HepG2 (cell line): ENCODE results near the gene WDCP. TPM values are rescaled to one million over a fixed set of nuclear protein-coding genes. Genes with fewer than 3 reads are reported as not detected.

Experiments used
- ATAC-seq: fragments of 200-7000 bp; cut with Tn5 transposase; 3 replicates; pipeline ENCODE4 v1.9.1; 2020; ENCODE audit warnings: mild to moderate bottlenecking, moderate library complexity
- BruUV-seq: library from RNA; stranded (reverse); fragments of 400-500 nt; replicated peaks from 2 replicates; lab custom pipeline; 2021; lab: Mats Ljungman, UMichigan
- CTCF ChIA-PET: fragments of 300-600 bp; formaldehyde crosslinking; extraction: SDS; loops from one replicate; lab custom pipeline; 2021; ENCODE audit warnings: low total read pairs, inconsistent platforms, low intra/inter-chr PET ratio; lab: Yijun Ruan, JAX
- POLR2A ChIA-PET: fragments of 350-600 bp; sonication (Branson Sonifier 250); formaldehyde crosslinking; loops from one replicate; lab custom pipeline; 2020; ENCODE audit warnings: antibody characterized with exemption, inconsistent platforms; lab: Yijun Ruan, JAX
- DNase-seq: peaks from one replicate; pipeline ENCODE4 v3.0.0-alpha.2; 2015; ENCODE audit warnings: low spot score
- FAIRE-seq: peaks from 3 replicates; lab custom pipeline; 2011; peaks lifted over from hg19 to GRCh38; lab: Jason Lieb, UNC
- H2AFZ ChIP-seq: one replicate; pipeline ENCODE4 v1.6.1; 2011; ENCODE audit warnings: low read length, inconsistent platforms
- H3K27ac ChIP-seq: fragments of 300-600 bp; 3 replicates; pipeline ENCODE4 v1.8.0; 2011; ENCODE audit warnings: mixed run types, mild to moderate bottlenecking, mixed read lengths, low read length, inconsistent platforms; ENCODE audit not compliant: insufficient read depth; ENCODE audit errors: extremely low read length
- H3K27me3 ChIP-seq, 2 experiments: fragments of 200-600 bp in 1 of 2; 2 replicates in 1 of 2; 3 replicates in 1 of 2; pipeline versions ENCODE4 v1.6.0 to v1.8.0; 2011; ENCODE audit warnings: low read length in 2 of 2, mild to moderate bottlenecking in 2 of 2, moderate library complexity in 2 of 2, inconsistent platforms in 1 of 2; ENCODE audit not compliant: insufficient read depth in 2 of 2, control insufficient read depth in 1 of 2
- H3K36me3 ChIP-seq, 2 experiments: fragments of 200-600 bp in 1 of 2; replicated peaks in 1 of 2; 2 replicates in 1 of 2; 3 replicates in 1 of 2; pipeline versions ENCODE4 v1.5.1 to v1.8.0; 2011; ENCODE audit warnings: low read length in 2 of 2, inconsistent platforms in 1 of 2; ENCODE audit not compliant: insufficient read depth in 2 of 2, control insufficient read depth in 1 of 2
- H3K4me1 ChIP-seq: 2 replicates; pipeline ENCODE4 v1.5.1; 2012; ENCODE audit warnings: low read length, inconsistent platforms; ENCODE audit not compliant: insufficient read depth
- H3K4me2 ChIP-seq: 2 replicates; pipeline ENCODE4 v1.6.0; 2011; ENCODE audit warnings: low read depth, low read length, inconsistent platforms
- H3K4me3 ChIP-seq, 3 experiments: fragments of 200-600 bp in 1 of 3; sonication (generic), shearing (Covaris generic) in 1 of 3; replicated peaks in 1 of 3; 2 replicates each; pipeline ENCODE4 v1.5.1; 2011 to 2016; ENCODE audit warnings: low read length in 3 of 3, inconsistent platforms in 2 of 3, low read depth in 2 of 3, mild to moderate bottlenecking in 2 of 3, control low read depth in 1 of 3, mixed read lengths in 1 of 3; ENCODE audit not compliant: insufficient read depth in 1 of 3
- H3K79me2 ChIP-seq: one replicate; pipeline ENCODE4 v1.6.1; 2011; ENCODE audit warnings: low read length, inconsistent platforms; ENCODE audit not compliant: insufficient read depth
- H3K9ac ChIP-seq: 2 replicates; pipeline ENCODE4 v1.6.0; 2011; ENCODE audit warnings: mild to moderate bottlenecking, low read depth, low read length, inconsistent platforms; ENCODE audit not compliant: insufficient read depth
- H3K9me3 ChIP-seq: 2 replicates; pipeline ENCODE4 v1.5.1; 2012; ENCODE audit warnings: mild to moderate bottlenecking, low read length
- H4K20me1 ChIP-seq: 2 replicates; pipeline ENCODE4 v1.6.0; 2011; ENCODE audit warnings: inconsistent platforms, mild to moderate bottlenecking, low read length, moderate library complexity; ENCODE audit not compliant: insufficient read depth
- ATF1 ChIP-seq: IDR thresholded peaks from 2 replicates; pipeline ENCODE4 v1.6.1; 2016; ENCODE audit warnings: mild to moderate bottlenecking, control low read depth
- FOSL1 ChIP-seq: sonication (generic); formaldehyde crosslinking; IDR thresholded peaks from 2 replicates; pipeline ENCODE4 v1.9.0; 2021; ENCODE audit warnings: missing genetic modification reagents, borderline replicate concordance
- KLF16 ChIP-seq, 2 experiments: sonication (generic) in 1 of 2; formaldehyde crosslinking in 1 of 2; IDR thresholded peaks; 2 replicates each; pipeline versions ENCODE4 v1.6.1 to v1.8.0; 2016 to 2023; ENCODE audit warnings: missing genetic modification reagents in 2 of 2, missing compliant biosample characterization in 1 of 2
- MXI1 ChIP-seq: IDR thresholded peaks from 3 replicates; pipeline ENCODE4 v1.6.1; 2012; ENCODE audit warnings: low read depth, low read length, inconsistent platforms, borderline replicate concordance
- SNAI1 ChIP-seq: sonication (generic); formaldehyde crosslinking; IDR thresholded peaks from 2 replicates; pipeline ENCODE4 v1.5.0; 2020; ENCODE audit warnings: mild to moderate bottlenecking, missing genetic modification reagents, borderline replicate concordance
- TARDBP ChIP-seq: sonication (generic); formaldehyde crosslinking; IDR thresholded peaks from 2 replicates; pipeline ENCODE4 v1.8.0; 2022; ENCODE audit warnings: mild to moderate bottlenecking, missing genetic modification reagents
- YEATS2 ChIP-seq: sonication (generic); formaldehyde crosslinking; IDR thresholded peaks from 2 replicates; pipeline ENCODE4 v1.4.0; 2020; ENCODE audit warnings: missing genetic modification reagents, borderline replicate concordance
- ZFX ChIP-seq: sonication (generic); formaldehyde crosslinking; IDR thresholded peaks from 2 replicates; pipeline ENCODE4 v1.4.0; 2020; ENCODE audit warnings: mild to moderate bottlenecking, low read depth, missing genetic modification reagents, moderate library complexity
- ZNF275 ChIP-seq: sonication (generic); formaldehyde crosslinking; IDR thresholded peaks from 2 replicates; pipeline ENCODE4 v1.8.0; 2022; ENCODE audit warnings: missing genetic modification reagents, mild to moderate bottlenecking, inconsistent platforms, borderline replicate concordance
- ZNF296 ChIP-seq: sonication (generic); formaldehyde crosslinking; conservative IDR thresholded peaks from 2 replicates; pipeline ENCODE4 v1.5.0; 2020; ENCODE audit warnings: mild to moderate bottlenecking, missing genetic modification reagents
- ZNF678 ChIP-seq: sonication (generic); formaldehyde crosslinking; IDR thresholded peaks from 2 replicates; pipeline ENCODE4 v1.4.0; 2020; ENCODE audit warnings: mild to moderate bottlenecking, missing genetic modification reagents
- ZNF781 ChIP-seq: sonication (generic); formaldehyde crosslinking; IDR thresholded peaks from 2 replicates; pipeline ENCODE4 v1.5.1; 2020; ENCODE audit warnings: borderline replicate concordance, mild to moderate bottlenecking, missing genetic modification reagents; ENCODE audit errors: not compliant biosample characterization
- ZSCAN29 ChIP-seq: sonication (generic); formaldehyde crosslinking; conservative IDR thresholded peaks from 2 replicates; pipeline ENCODE4 v1.4.0; 2020; ENCODE audit warnings: mild to moderate bottlenecking, missing genetic modification reagents
- ZSCAN9 ChIP-seq: IDR thresholded peaks from 2 replicates; pipeline ENCODE4 v1.6.1; 2016; ENCODE audit warnings: borderline replicate concordance
- ZZZ3 ChIP-seq: sonication (generic); formaldehyde crosslinking; IDR thresholded peaks from 2 replicates; pipeline ENCODE4 v1.4.0; 2020; ENCODE audit warnings: missing genetic modification reagents, mild to moderate bottlenecking, borderline replicate concordance
- WGBS: methylation state at CpG from one replicate; pipeline ENCODE4 v1.1.6; 2017; ENCODE audit warnings: low lambda C conversion rate; 5-methylcytosine and 5-hydroxymethylcytosine counted together
- in situ Hi-C: cut with HindIII; loops from 2 replicates; pipeline ENCODE4 v1.10.0; 2017; ENCODE audit warnings: low pct_unique_long_range_greater_than_20kb; ENCODE audit not compliant: extremely low pct_ligation_motif_present
- intact Hi-C: fragments of 100-400 bp; cut with micrococcal nuclease; formaldehyde crosslinking; loops from one replicate; pipeline ENCODE4 v1.10.0; 2022; ENCODE audit not compliant: unreplicated experiment
- polyA plus RNA-seq, 8 experiments: library from polyadenylated mRNA; depleted of rRNA in 3 of 8; stranded (reverse) in 7 of 8; unstranded in 1 of 8; fragments of >200 nt; fragmentation: Illumina TruSeq in 4 of 8; extraction: Trizol in 4 of 8; gene quantifications; 2 replicates each; pipeline versions ENCODE4 v1.2.1 to v1.2.3, GENCODE V29; 2011 to 2016; ENCODE audit warnings: low read depth in 4 of 8, missing spikeins in 1 of 8, mixed read lengths in 1 of 8; ENCODE audit not compliant: insufficient read depth in 1 of 8
- total RNA-seq, 5 experiments: library from RNA; depleted of rRNA; stranded (reverse); fragments of >200 nt; fragmentation: Illumina TruSeq; extraction: Trizol; gene quantifications; 2 replicates each; pipeline ENCODE4 v1.2.3, GENCODE V29; 2016; ENCODE audit warnings: low read depth in 1 of 5
- TF ChIP-seq, protein P1 (sequence below): sonication (generic); formaldehyde crosslinking; IDR thresholded peaks from 2 replicates; pipeline ENCODE4 v1.5.0; 2020; ENCODE audit warnings: mild to moderate bottlenecking, missing genetic modification reagents
- TF ChIP-seq, protein P2 (sequence below), 2 experiments: fragments of 450-650 bp in 1 of 2; sonication (generic) in 1 of 2; formaldehyde crosslinking; IDR thresholded peaks; 2 replicates each; pipeline versions ENCODE4 v1.5.0 to v1.8.0; 2020 to 2022; ENCODE audit warnings: mild to moderate bottlenecking in 1 of 2, missing genetic modification reagents in 1 of 2
- TF ChIP-seq, protein P3 (sequence below): sonication (generic); formaldehyde crosslinking; IDR thresholded peaks from 2 replicates; pipeline ENCODE4 v1.8.0; 2022; ENCODE audit warnings: missing genetic modification reagents, mild to moderate bottlenecking, borderline replicate concordance

Gene WDCP
- total and polyA plus RNA-seq, 2 of the 13 experiments (the other 11 are each of a cell fraction or from before 2014, with no cell fraction given) = 17.4 to 22.6 TPM

DNA sequence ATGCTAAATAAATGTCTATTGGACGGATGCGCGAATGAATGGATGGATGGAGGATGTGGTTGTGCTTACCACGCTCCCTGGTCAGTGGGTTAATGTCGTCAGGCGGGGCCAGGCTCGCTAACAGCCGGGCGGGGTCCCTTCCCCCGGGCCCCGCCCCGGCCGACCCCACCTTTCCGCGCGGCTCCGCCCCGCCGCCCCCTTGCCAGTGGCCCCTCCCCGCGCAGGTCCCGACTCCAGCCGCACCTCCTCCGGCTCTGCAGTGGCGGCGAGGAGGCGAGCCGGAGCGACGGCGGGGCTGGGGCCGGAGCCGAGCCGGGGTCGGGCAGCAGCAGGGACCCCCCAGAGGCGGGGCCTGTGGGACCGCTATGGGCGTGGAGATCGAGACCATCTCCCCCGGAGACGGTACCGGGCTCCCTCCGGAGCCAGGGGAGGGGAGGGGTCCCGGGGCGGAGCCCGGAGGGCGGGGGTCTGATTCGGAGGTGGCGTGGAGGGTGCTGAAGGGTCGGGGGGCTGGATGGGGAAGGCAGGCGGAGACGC lies 2.4 kb upstream of the WDCP start, which contains the start of gene FKBP1B:
TSS of gene FKBP1B (plus strand) at position 257 of the 537 bp plus-strand sequence. CDS start at position 366, 109 bp downstream.
- Histone ChIP-seq H3K36me3 (peaks cover 0 to 2% of the 10 kb centered on the region in 2 experiments; a peak in 3 of 5 replicates), H3K9ac (peak within 1 kb of the TSS; percentile 77), H2AFZ (no peak within 1 kb of the TSS), H3K27ac (peak within 1 kb of the TSS; percentile 45), H3K79me2 (peaks cover 30% of the 10 kb centered on the region), H3K4me3 (peak within 1 kb of the TSS; percentile 92 to 95 (median 94)), H3K4me1 (peaks cover 69% of the 10 kb centered on the region), H3K27me3 (no peaks in the 10 kb centered on the region; a peak in 2 of 5 replicates), H3K4me2 (peak within 1 kb of the TSS; percentile 82), H4K20me1 (no peaks in the 10 kb centered on the region), H3K9me3 (no peaks in the 10 kb centered on the region)
- intact Hi-C loops = no loop called here
- no peak for FAIRE-seq
- WGBS = 17% methylated on average over 4 of the region's 52 CpGs
- CTCF ChIA-PET = no interaction called here
- in situ Hi-C loops = no loop called here
- peak; percentile 41 for ATAC-seq
- peak; percentile 60 for DNase-seq
- POLR2A ChIA-PET = interaction anchor here (0.7 to 5.4 kb wide), 11 partner anchors 12 to 122 kb away, joined by 3 to 76 read pairs (median 10); partner anchors contain the start of genes ATAD2B, SF3B6 and TP53I3
- no TSS peak for BruUV-seq
- no peak for TF ChIP-seq YEATS2 (CRISPR knock-in tag)
- TF ChIP-seq, protein P1, sequence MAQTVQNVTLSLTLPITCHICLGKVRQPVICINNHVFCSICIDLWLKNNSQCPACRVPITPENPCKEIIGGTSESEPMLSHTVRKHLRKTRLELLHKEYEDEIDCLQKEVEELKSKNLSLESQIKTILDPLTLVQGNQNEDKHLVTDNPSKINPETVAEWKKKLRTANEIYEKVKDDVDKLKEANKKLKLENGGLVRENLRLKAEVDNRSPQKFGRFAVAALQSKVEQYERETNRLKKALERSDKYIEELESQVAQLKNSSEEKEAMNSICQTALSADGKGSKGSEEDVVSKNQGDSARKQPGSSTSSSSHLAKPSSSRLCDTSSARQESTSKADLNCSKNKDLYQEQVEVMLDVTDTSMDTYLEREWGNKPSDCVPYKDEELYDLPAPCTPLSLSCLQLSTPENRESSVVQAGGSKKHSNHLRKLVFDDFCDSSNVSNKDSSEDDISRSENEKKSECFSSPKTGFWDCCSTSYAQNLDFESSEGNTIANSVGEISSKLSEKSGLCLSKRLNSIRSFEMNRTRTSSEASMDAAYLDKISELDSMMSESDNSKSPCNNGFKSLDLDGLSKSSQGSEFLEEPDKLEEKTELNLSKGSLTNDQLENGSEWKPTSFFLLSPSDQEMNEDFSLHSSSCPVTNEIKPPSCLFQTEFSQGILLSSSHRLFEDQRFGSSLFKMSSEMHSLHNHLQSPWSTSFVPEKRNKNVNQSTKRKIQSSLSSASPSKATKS = no peak
- TF ChIP-seq, protein P2, sequence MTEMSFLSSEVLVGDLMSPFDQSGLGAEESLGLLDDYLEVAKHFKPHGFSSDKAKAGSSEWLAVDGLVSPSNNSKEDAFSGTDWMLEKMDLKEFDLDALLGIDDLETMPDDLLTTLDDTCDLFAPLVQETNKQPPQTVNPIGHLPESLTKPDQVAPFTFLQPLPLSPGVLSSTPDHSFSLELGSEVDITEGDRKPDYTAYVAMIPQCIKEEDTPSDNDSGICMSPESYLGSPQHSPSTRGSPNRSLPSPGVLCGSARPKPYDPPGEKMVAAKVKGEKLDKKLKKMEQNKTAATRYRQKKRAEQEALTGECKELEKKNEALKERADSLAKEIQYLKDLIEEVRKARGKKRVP (CRISPR knock-in tag; IDR thresholded peaks at IDR 0.05) = 0 out of 4 replicates have a peak, but pooled peaks of 1 of the 2 experiments have one; percentile 47
- 0 out of 2 replicates have a peak, but pooled peaks have one; percentile 40 for TF ChIP-seq ZZZ3 (CRISPR knock-in tag)
- peak; percentile 13 for TF ChIP-seq ZFX (CRISPR knock-in tag)
- TF ChIP-seq, protein P3, sequence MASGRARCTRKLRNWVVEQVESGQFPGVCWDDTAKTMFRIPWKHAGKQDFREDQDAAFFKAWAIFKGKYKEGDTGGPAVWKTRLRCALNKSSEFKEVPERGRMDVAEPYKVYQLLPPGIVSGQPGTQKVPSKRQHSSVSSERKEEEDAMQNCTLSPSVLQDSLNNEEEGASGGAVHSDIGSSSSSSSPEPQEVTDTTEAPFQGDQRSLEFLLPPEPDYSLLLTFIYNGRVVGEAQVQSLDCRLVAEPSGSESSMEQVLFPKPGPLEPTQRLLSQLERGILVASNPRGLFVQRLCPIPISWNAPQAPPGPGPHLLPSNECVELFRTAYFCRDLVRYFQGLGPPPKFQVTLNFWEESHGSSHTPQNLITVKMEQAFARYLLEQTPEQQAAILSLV (CRISPR knock-in tag) = 0 out of 2 replicates have a peak, but pooled peaks have one; percentile 33
- no peak for TF ChIP-seq ZNF296 (CRISPR knock-in tag)
- TF ChIP-seq MXI1 = 0 out of 3 replicates have a peak, but pooled peaks have one; percentile 18
- TF ChIP-seq ZNF781 (CRISPR knock-in tag) = no peak
- no peak for TF ChIP-seq ZNF275 (CRISPR knock-in tag)
- 0 out of 4 replicates have a peak, but pooled peaks of 1 of the 2 experiments have one; percentile 22 for TF ChIP-seq KLF16 (CRISPR knock-in tag; IDR thresholded peaks at IDR 0.05)
- no peak for TF ChIP-seq ZSCAN29 (CRISPR knock-in tag)
- TF ChIP-seq TARDBP (CRISPR knock-in tag) = peak; percentile 45; the same call in 1 of the 2 replicates
- no peak for TF ChIP-seq FOSL1 (CRISPR knock-in tag)
- no peak for TF ChIP-seq ZSCAN9 (CRISPR knock-in tag)
- no peak for TF ChIP-seq SNAI1
- TF ChIP-seq ZNF678 (CRISPR knock-in tag) = no peak
- TF ChIP-seq ATF1 (CRISPR knock-in tag) = no peak
